ENCODE data around the gene OCA2.
A peak's percentile ranks its signal among the peaks of the same experiment; 100 is the strongest.

OCA2 gene

DNA sequence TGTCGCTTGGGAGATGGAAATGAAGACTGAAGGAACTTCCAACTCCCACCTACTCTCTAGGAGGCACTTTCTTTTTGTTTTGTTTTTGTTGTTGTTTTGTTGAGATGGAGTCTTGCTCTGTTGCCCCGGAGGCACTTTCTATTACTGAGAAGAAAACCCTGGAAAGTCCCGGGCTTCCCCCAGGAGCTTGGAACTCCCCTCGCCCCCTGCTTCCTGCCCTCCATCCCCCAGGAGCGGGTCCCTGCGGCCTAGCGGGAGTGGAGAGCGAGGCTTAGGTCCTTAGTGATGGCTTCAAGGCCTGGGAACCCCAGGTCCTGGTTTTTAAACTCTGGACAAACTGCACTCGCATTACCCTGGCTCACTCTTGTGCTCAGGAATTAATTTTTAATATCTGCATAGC, 195.7 kb downstream of the OCA2 start:
- Histone ChIP-seq H4K20me1 (ENCODE audit: insufficient read depth, low read length) (no peaks in the 10 kb centered on the region), H3K9ac (ENCODE audit: low read length) (peak overlapping the region; percentile 51; the same call in 1 of the 2 replicates), H3K36me3 (replicated peaks; ENCODE audit: insufficient read depth, low read length) (no peaks in the 10 kb centered on the region), H3K4me2 (ENCODE audit: low read depth, low read length) (peak overlapping the region; percentile 72), H3F3A (ENCODE audit: insufficient read depth, low read length) (no peaks in the 10 kb centered on the region), H3K27ac (ENCODE audit: low read length) (peak overlapping the region; percentile 68; the same call in 1 of the 2 replicates), H3K4me1 (ENCODE audit: low read length) (peaks cover 5% of the 10 kb centered on the region), H3K9me2 (replicated peaks; ENCODE audit: insufficient read depth, low read length) (no peaks in the 10 kb centered on the region), H3K4me3 (ENCODE audit: low read length) (peak overlapping the region; percentile 50), H2AFZ (ENCODE audit: low read length) (peak overlapping the region; percentile 83), H3K9me3 (replicated peaks; ENCODE audit: insufficient read depth, low read length) (no peaks in the 10 kb centered on the region), H3K79me2 (ENCODE audit: low read length) (no peaks in the 10 kb centered on the region), H3K27me3 (replicated peaks; ENCODE audit: insufficient read depth, low read length) (no peaks in the 10 kb centered on the region)
- TF ChIP-seq EZH2phosphoT487 (IDR thresholded peaks at IDR 0.05; ENCODE audit: low read length), result no peak
- TF ChIP-seq EZH2 (optimal IDR thresholded peaks at IDR 0.05; ENCODE audit: low read depth, low read length), result no peak
- TF ChIP-seq, protein P1, sequence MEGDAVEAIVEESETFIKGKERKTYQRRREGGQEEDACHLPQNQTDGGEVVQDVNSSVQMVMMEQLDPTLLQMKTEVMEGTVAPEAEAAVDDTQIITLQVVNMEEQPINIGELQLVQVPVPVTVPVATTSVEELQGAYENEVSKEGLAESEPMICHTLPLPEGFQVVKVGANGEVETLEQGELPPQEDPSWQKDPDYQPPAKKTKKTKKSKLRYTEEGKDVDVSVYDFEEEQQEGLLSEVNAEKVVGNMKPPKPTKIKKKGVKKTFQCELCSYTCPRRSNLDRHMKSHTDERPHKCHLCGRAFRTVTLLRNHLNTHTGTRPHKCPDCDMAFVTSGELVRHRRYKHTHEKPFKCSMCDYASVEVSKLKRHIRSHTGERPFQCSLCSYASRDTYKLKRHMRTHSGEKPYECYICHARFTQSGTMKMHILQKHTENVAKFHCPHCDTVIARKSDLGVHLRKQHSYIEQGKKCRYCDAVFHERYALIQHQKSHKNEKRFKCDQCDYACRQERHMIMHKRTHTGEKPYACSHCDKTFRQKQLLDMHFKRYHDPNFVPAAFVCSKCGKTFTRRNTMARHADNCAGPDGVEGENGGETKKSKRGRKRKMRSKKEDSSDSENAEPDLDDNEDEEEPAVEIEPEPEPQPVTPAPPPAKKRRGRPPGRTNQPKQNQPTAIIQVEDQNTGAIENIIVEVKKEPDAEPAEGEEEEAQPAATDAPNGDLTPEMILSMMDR (IDR thresholded peaks at IDR 0.05; ENCODE audit: low read length), result no peak
- peak; percentile 30 for DNase-seq

DNA sequence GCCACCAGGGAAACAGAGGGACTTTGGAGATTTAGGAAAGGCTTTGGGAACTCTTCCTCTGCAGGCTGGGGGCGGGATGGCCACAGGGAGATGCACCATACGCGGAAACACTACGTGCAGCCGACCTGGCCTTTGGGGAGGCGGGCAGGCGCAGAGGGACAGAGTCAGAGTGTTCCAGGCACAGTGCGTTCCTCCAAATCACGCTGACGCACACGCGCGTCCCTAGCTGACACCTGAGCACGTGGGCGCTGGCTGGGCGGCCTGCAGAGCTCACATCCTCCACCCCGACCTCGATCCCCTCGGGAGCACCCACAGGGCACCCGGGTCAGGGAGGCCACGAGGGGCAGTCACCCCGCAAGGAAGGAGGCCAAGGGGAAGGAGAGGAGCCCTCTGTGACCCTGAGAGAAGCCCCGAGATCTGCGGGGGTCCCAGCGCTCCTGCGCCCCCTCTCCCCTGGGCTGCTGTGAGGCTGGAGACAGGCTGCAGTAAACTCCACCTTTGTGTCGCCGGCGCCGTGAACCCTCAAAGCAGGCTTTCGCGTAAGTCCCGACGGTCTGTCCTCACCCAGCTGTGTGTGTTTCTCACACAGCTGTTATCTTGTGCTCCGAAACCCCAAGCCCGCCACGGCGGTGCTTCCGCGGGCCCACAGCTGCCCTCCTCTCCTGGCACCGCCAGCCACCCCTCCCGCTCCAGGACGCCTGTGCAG, 196.3 kb downstream of the OCA2 start:
- peak overlapping the region; percentile 50 for H3K4me3 ChIP-seq (ENCODE audit: low read length)
- no peaks in the 10 kb centered on the region for H3F3A ChIP-seq (ENCODE audit: insufficient read depth, low read length)
- H3K9ac ChIP-seq (ENCODE audit: low read length), result peak overlapping the region; percentile 51
- peak overlapping the region; percentile 68; the same call in 1 of the 2 replicates for H3K27ac ChIP-seq (ENCODE audit: low read length)
- no peaks in the 10 kb centered on the region for H3K79me2 ChIP-seq (ENCODE audit: low read length)
- no peak for TF ChIP-seq EZH2phosphoT487 (IDR thresholded peaks at IDR 0.05; ENCODE audit: low read length)
- TF ChIP-seq, protein P1 (IDR thresholded peaks at IDR 0.05; ENCODE audit: low read length), result no peak
- no peak for TF ChIP-seq EZH2 (optimal IDR thresholded peaks at IDR 0.05; ENCODE audit: low read depth, low read length)
- no peaks in the 10 kb centered on the region for H3K36me3 ChIP-seq (replicated peaks; ENCODE audit: insufficient read depth, low read length)
- H3K27me3 ChIP-seq (replicated peaks; ENCODE audit: insufficient read depth, low read length), result no peaks in the 10 kb centered on the region
- H3K4me2 ChIP-seq (ENCODE audit: low read depth, low read length), result peak overlapping the region; percentile 72
- H3K9me3 ChIP-seq (replicated peaks; ENCODE audit: insufficient read depth, low read length), result no peaks in the 10 kb centered on the region
- H4K20me1 ChIP-seq (ENCODE audit: insufficient read depth, low read length), result no peaks in the 10 kb centered on the region
- H3K9me2 ChIP-seq (replicated peaks; ENCODE audit: insufficient read depth, low read length), result no peaks in the 10 kb centered on the region
- H3K4me1 ChIP-seq (ENCODE audit: low read length), result peaks cover 5% of the 10 kb centered on the region
- DNase-seq, result peak; percentile 76
- H2AFZ ChIP-seq (ENCODE audit: low read length), result peak overlapping the region; percentile 83

DNA sequence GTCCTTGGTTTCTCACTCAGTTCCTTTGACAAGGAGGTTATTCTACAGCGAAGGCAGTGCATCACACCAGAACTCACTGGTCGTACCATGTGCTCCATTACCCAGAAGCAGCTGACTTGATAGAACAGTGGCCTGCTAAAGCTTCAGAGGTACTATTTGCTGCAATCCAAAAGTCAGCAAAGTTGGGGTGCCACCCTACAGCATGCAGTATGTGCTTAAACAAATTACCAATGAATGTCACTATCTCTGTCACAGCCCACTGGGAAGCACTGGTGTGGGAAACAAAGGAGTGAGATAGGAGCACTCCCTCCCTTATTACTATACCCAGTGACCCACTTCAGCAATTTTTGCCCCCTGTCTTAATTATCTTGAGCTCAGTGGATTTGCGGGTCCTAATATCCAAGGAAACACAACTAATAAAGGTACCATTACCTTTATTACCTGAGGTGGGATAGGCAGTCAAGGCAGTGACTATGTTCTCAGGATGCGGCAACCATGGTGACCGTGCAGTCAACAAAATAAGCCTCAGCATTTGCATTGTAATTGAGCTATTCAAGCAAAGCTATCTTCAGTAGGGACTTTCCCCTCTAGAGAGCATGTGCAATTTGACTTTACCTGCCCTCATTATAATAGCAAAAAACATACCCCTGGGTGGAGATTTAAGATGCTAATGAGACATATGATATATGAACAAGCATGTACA, 199.4 kb downstream of the OCA2 start:
- TF ChIP-seq EZH2phosphoT487 (IDR thresholded peaks at IDR 0.05; ENCODE audit: low read length) (no peak), EZH2 (optimal IDR thresholded peaks at IDR 0.05; ENCODE audit: low read depth, low read length) (no peak)
- TF ChIP-seq, protein P1 (IDR thresholded peaks at IDR 0.05; ENCODE audit: low read length), result no peak
- no peaks in the 10 kb centered on the region for H3K27me3 ChIP-seq (replicated peaks; ENCODE audit: insufficient read depth, low read length)
- H3K4me3 ChIP-seq (ENCODE audit: low read length), result no peak overlapping the region
- DNase-seq, result no peak
- H3F3A ChIP-seq (ENCODE audit: insufficient read depth, low read length), result no peaks in the 10 kb centered on the region
- no peaks in the 10 kb centered on the region for H3K9me3 ChIP-seq (replicated peaks; ENCODE audit: insufficient read depth, low read length)
- no peak overlapping the region for H3K9ac ChIP-seq (ENCODE audit: low read length)
- no peaks in the 10 kb centered on the region for H4K20me1 ChIP-seq (ENCODE audit: insufficient read depth, low read length)
- H2AFZ ChIP-seq (ENCODE audit: low read length), result no peak overlapping the region
- H3K4me1 ChIP-seq (ENCODE audit: low read length), result peaks cover 5% of the 10 kb centered on the region
- no peaks in the 10 kb centered on the region for H3K9me2 ChIP-seq (replicated peaks; ENCODE audit: insufficient read depth, low read length)
- no peaks in the 10 kb centered on the region for H3K36me3 ChIP-seq (replicated peaks; ENCODE audit: insufficient read depth, low read length)
- no peak overlapping the region for H3K27ac ChIP-seq (ENCODE audit: low read length)
- H3K4me2 ChIP-seq (ENCODE audit: low read depth, low read length), result no peak overlapping the region
- no peaks in the 10 kb centered on the region for H3K79me2 ChIP-seq (ENCODE audit: low read length)
